Measurements from ENCODE around the gene DDX31.

Gene DDX31

GRCh38 chr9:132602207-132602606, 67.6 kb downstream of the DDX31 start:
- TF ChIP-seq CTCF (IDR thresholded peaks at IDR 0.05; ENCODE audit: low read depth, low read length), result no peak
- no peak for DNase-seq (ENCODE audit: extremely low read depth, low read depth)

GRCh38 chr9:132600326-132600984, 69.3 kb downstream of the DDX31 start:
- no peak for DNase-seq (ENCODE audit: extremely low read depth, low read depth)
- no peak for TF ChIP-seq CTCF (IDR thresholded peaks at IDR 0.05; ENCODE audit: low read depth, low read length)

DNA sequence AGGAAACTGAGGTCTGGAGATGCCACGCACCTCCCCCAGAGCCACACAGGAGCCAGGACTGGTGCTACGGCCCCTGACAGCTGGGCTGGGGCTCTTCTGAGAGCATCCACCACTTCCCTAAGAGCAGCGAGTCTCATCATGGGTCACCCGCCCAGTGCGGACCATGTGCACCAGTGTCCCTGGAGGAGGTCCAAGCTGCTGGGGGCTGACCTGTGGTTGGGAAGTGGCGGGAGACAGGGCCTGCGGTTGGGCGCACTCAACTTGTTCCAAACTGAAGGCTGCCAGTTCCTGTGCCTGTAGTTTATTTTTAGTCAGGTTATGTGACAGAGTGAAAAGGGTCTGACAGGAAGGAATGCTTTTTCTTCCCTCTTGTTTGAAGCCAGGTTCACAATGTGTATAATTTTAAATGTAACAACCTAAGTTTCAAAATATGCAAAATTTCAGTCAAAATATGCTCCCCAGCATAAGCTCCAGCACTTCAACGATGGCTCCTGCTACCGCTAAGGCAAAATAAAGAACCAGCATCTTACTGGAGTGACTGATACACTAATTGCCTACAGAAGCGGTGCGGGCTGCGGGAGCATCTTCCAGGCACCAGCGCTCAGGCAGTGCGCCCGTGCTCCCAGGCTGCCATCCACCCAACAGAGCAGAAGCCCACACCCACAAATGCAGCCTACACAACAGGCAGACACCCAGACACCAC, 72.6 kb downstream of the DDX31 start:
- no peak for TF ChIP-seq CTCF (IDR thresholded peaks at IDR 0.05; ENCODE audit: low read depth, low read length)
- DNase-seq (ENCODE audit: extremely low read depth, low read depth), result no peak

GRCh38 chr9:132596200-132596599, 73.6 kb downstream of the DDX31 start:
- DNase-seq (ENCODE audit: extremely low read depth, low read depth), result no peak

DNA sequence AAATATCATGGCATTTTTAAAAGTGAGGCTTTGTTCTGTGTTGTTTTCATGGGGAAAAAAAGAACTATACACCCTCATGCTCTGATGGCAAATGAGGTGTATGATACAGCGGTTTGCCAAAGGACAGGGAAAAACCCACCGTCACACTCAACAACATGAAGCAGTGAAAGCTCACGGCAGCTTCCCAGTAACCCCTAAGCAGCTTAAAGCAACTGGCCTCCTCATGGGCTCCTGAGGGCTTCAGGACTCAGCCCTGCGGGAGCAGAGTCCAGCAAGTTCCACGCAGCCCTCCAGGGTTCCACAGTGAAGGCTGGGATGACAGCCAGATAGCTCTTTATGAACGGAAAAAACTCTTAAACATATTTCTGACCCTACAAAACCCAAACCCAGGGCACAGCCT, 74.5 kb downstream of the DDX31 start:
- DNase-seq (ENCODE audit: extremely low read depth, low read depth), result no peak
- TF ChIP-seq CTCF (IDR thresholded peaks at IDR 0.05; ENCODE audit: low read depth, low read length), result no peak

More at GRCh38 chr9:132596200-132596599, 73.6 kb downstream of the DDX31 start:
- no peak for TF ChIP-seq CTCF (IDR thresholded peaks at IDR 0.05; ENCODE audit: low read depth, low read length)

DNA sequence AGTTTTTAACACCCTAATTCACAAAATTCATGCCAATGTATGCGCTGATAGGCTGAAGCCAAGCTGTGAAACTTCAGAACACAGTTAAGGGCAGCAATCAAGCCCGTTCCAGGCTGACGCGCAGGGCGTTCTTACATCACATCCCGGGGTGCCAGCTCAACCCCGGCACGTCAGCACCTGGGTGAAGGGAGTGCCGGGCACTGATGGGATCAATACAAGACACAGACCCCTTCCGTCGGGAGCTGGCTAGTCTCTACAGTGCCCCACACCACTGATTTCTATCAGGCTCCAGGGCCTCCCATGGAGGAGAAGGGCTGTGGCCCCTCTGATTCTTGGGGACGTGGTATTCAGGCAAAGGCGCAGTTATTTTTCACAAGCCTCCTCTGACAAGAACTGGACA, 75.4 kb downstream of the DDX31 start:
- TF ChIP-seq CTCF (IDR thresholded peaks at IDR 0.05; ENCODE audit: low read depth, low read length), result no peak
- DNase-seq (ENCODE audit: extremely low read depth, low read depth), result no peak

DNA sequence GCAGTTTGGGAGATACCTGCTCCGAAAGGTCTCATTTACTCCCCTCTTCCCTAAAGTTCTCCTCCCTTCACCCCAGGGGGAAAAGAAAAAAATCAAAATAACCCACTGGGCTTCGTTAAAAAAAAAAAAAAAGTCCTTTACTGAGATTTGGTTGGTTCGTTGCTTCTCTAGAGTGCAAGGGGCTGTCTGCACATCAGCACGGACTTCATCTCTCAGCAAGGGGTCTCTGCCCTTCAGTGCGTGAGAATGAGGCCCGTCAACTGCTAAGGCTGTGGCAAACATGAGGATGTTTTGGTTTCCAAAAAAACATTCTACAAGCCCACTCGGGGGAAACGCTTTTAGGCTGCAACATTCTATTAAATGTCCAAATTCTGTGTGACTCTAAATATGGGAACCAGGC, 77.3 kb downstream of the DDX31 start:
- TF ChIP-seq CTCF (IDR thresholded peaks at IDR 0.05; ENCODE audit: low read depth, low read length), result no peak
- DNase-seq (ENCODE audit: extremely low read depth, low read depth), result no peak
